ELR (cell line): Measurements from ENCODE around the gene TRIM2.

ENCODE experiments used
- DNase-seq: peaks from one replicate; pipeline ENCODE4 v3.0.0-alpha.2; 2015; ENCODE audit warnings: low read depth

Gene TRIM2

GRCh38 chr4:153333874-153334273, 129.6 kb downstream of the TRIM2 start:
- DNase-seq, result peak; percentile 55

GRCh38 chr4:153335665-153336064, 131.4 kb downstream of the TRIM2 start:
- peak; percentile 74 for DNase-seq

- no peak for DNase-seq
Measured at GRCh38 chr4:153337686-153338085, 133.4 kb downstream of the TRIM2 start.

- peak; percentile 79 for DNase-seq
Measured at GRCh38 chr4:153341575-153342090, 137.4 kb downstream of the TRIM2 start.

GRCh38 chr4:153342751-153343552, 138.7 kb downstream of the TRIM2 start:
- no peak for DNase-seq

- peak; percentile 90 for DNase-seq
Measured at GRCh38 chr4:153344131-153345011, 140.1 kb downstream of the TRIM2 start, which contains the start of gene MND1. TSS of gene MND1 (plus strand) at chr4:153344688. CDS start at chr4:153344738, 50 bp downstream.

- peak; percentile 75 for DNase-seq
Measured at GRCh38 chr4:153345012-153345981, 141.1 kb downstream of the TRIM2 start.

- no peak for DNase-seq
Measured at GRCh38 chr4:153346031-153346430, 141.8 kb downstream of the TRIM2 start.

GRCh38 chr4:153346563-153346962, 142.3 kb downstream of the TRIM2 start:
- no peak for DNase-seq

GRCh38 chr4:153347117-153347516, 142.9 kb downstream of the TRIM2 start:
- no peak for DNase-seq

- DNase-seq, result peak; percentile 71
Measured at GRCh38 chr4:153348006-153348405, 143.8 kb downstream of the TRIM2 start.

- DNase-seq, result no peak
Measured at GRCh38 chr4:153349206-153349805, 145.1 kb downstream of the TRIM2 start.

GRCh38 chr4:153362184-153362583, 157.9 kb downstream of the TRIM2 start:
- no peak for DNase-seq

GRCh38 chr4:153364061-153364460, 159.8 kb downstream of the TRIM2 start:
- no peak for DNase-seq

GRCh38 chr4:153365003-153365402, 160.8 kb downstream of the TRIM2 start:
- no peak for DNase-seq

- DNase-seq, result no peak
Measured at GRCh38 chr4:153366486-153366885, 162.2 kb downstream of the TRIM2 start.

- DNase-seq, result no peak
Measured at GRCh38 chr4:153367092-153367491, 162.8 kb downstream of the TRIM2 start.

- no peak for DNase-seq
Measured at GRCh38 chr4:153369021-153369420, 164.8 kb downstream of the TRIM2 start.

GRCh38 chr4:153371701-153372234, 167.5 kb downstream of the TRIM2 start:
- no peak for DNase-seq

- no peak for DNase-seq
Measured at GRCh38 chr4:153372967-153373562, 168.8 kb downstream of the TRIM2 start.
